CD14-positive monocyte (primary cell): Measurements from ENCODE around the gene DYNLRB2. TPM values are rescaled to one million over a fixed set of nuclear protein-coding genes. Genes with fewer than 3 reads are reported as not detected.

ENCODE experiments used
- DNase-seq, 3 donors: peaks; one replicate each; pipeline ENCODE4 v3.0.0-alpha.2; 2011 to 2022
- H2AFZ ChIP-seq: 2 replicates; pipeline ENCODE4 v1.6.0; 2012; ENCODE audit warnings: mild to moderate bottlenecking, low read depth, low read length, inconsistent platforms; ENCODE audit not compliant: insufficient read depth, poor library complexity, severe bottlenecking
- H3K27ac ChIP-seq, 2 donors: 1 replicate in 1 of 2; 2 replicates in 1 of 2; pipeline ENCODE4 v1.5.1; 2012 to 2013; ENCODE audit warnings: low read length in 2 of 2, control low read depth in 1 of 2, inconsistent platforms in 1 of 2, low read depth in 1 of 2, mild to moderate bottlenecking in 1 of 2
- H3K27me3 ChIP-seq, 2 donors: one replicate each; pipeline versions ENCODE4 v1.6.0 to v1.6.1; 2011 to 2013; ENCODE audit warnings: low read length in 2 of 2; ENCODE audit not compliant: control insufficient read depth in 2 of 2, insufficient read depth in 2 of 2
- H3K36me3 ChIP-seq, 2 donors: replicated peaks in 1 of 2; 1 replicate in 1 of 2; 2 replicates in 1 of 2; pipeline versions ENCODE4 v1.5.1 to v1.6.1; 2012 to 2013; ENCODE audit warnings: low read length in 2 of 2, control low read depth in 1 of 2, inconsistent platforms in 1 of 2, mild to moderate bottlenecking in 1 of 2; ENCODE audit not compliant: insufficient read depth in 2 of 2, control insufficient read depth in 1 of 2
- H3K4me1 ChIP-seq, 2 donors: 1 replicate in 1 of 2; 2 replicates in 1 of 2; pipeline versions ENCODE4 v1.5.1 to v1.6.1; 2012 to 2013; ENCODE audit warnings: low read length in 2 of 2, control low read depth in 1 of 2, inconsistent platforms in 1 of 2, mild to moderate bottlenecking in 1 of 2, moderate library complexity in 1 of 2; ENCODE audit not compliant: insufficient read depth in 2 of 2, control insufficient read depth in 1 of 2
- H3K4me2 ChIP-seq: replicated peaks from 2 replicates; pipeline ENCODE3; 2012; ENCODE audit warnings: low read length, moderate library complexity, mild to moderate bottlenecking; ENCODE audit not compliant: poor library complexity, severe bottlenecking; ENCODE audit errors: extremely low read depth
- H3K4me3 ChIP-seq, 3 experiments: fragments of 200-600 bp in 1 of 3; sonication (generic) in 1 of 3; replicated peaks in 1 of 3; 1 replicate in 2 of 3; 2 replicates in 1 of 3; pipeline ENCODE4 v1.5.1; 2011 to 2013; ENCODE audit warnings: low read length in 3 of 3, mild to moderate bottlenecking in 3 of 3, control low read depth in 2 of 3, low read depth in 2 of 3, inconsistent platforms in 1 of 3, moderate library complexity in 1 of 3
- H3K79me2 ChIP-seq: 2 replicates; pipeline ENCODE4 v1.6.0; 2012; ENCODE audit warnings: mild to moderate bottlenecking, control low read depth, inconsistent platforms, low read length, moderate library complexity; ENCODE audit not compliant: insufficient read depth
- H3K9ac ChIP-seq: 2 replicates; pipeline ENCODE4 v1.6.0; 2017; ENCODE audit warnings: low read length, mild to moderate bottlenecking; ENCODE audit not compliant: insufficient read depth, poor library complexity, severe bottlenecking
- H3K9me3 ChIP-seq, 2 donors: replicated peaks in 1 of 2; 1 replicate in 1 of 2; 2 replicates in 1 of 2; pipeline versions ENCODE4 v1.5.1 to v1.6.1; 2012 to 2013; ENCODE audit warnings: low read length in 2 of 2, control low read depth in 1 of 2; ENCODE audit not compliant: control insufficient read depth in 1 of 2, insufficient read depth in 1 of 2
- H4K20me1 ChIP-seq: 2 replicates; pipeline ENCODE4 v1.6.0; 2012; ENCODE audit warnings: mild to moderate bottlenecking, low read length, control low read depth, moderate library complexity; ENCODE audit not compliant: insufficient read depth
- H3K27ac Mint-ChIP-seq, 7 donors: one replicate each; pipeline ENCODE4 v1.8.0; 2020; ENCODE audit warnings: mild to moderate bottlenecking in 7 of 7, mixed read lengths in 7 of 7, moderate library complexity in 6 of 7, inconsistent platforms in 2 of 7
- H3K27me3 Mint-ChIP-seq, 3 donors: one replicate each; pipeline ENCODE4 v1.8.0; 2021 to 2022; ENCODE audit warnings: low read depth in 3 of 3, mild to moderate bottlenecking in 3 of 3, mixed read lengths in 3 of 3, moderate library complexity in 3 of 3, inconsistent platforms in 1 of 3
- H3K36me3 Mint-ChIP-seq, 2 donors: one replicate each; pipeline ENCODE4 v1.8.0; 2020; ENCODE audit warnings: mixed read lengths in 2 of 2, inconsistent platforms in 1 of 2, mild to moderate bottlenecking in 1 of 2
- H3K4me1 Mint-ChIP-seq: one replicate; pipeline ENCODE4 v1.8.0; 2020; ENCODE audit warnings: mild to moderate bottlenecking, mixed read lengths
- H3K4me3 Mint-ChIP-seq, 2 donors: one replicate each; pipeline ENCODE4 v1.8.0; 2020; ENCODE audit warnings: mild to moderate bottlenecking in 2 of 2, mixed read lengths in 2 of 2, moderate library complexity in 1 of 2
- H3K9me3 Mint-ChIP-seq, 7 donors: one replicate each; pipeline ENCODE4 v1.8.0; 2020 to 2022; ENCODE audit warnings: mixed read lengths in 7 of 7, mild to moderate bottlenecking in 6 of 7, moderate library complexity in 6 of 7, inconsistent platforms in 2 of 7
- WGBS: methylation state at CpG from one replicate; pipeline ENCODE4 v1.1.5; 2013; ENCODE audit warnings: missing lambda C conversion rate; ENCODE audit not compliant: insufficient coverage; 5-methylcytosine and 5-hydroxymethylcytosine counted together
- intact Hi-C, 2 donors: fragments of 100-400 bp; cut with micrococcal nuclease; formaldehyde crosslinking; loops; one replicate each; pipeline versions ENCODE4 v1.15.0 to v1.15.1; 2023
- polyA minus RNA-seq: library from RNA; depleted of rRNA, polyadenylated mRNA; stranded (reverse); fragments of >200 nt; gene quantifications from 2 replicates; pipeline ENCODE4 v1.2.3, GENCODE V29; 2012
- polyA plus RNA-seq, 3 donors: library from polyadenylated mRNA; depleted of rRNA in 1 of 3; unstranded in 2 of 3; stranded (reverse) in 1 of 3; fragments of 300-500 nt in 2 of 3; fragments of >200 nt in 1 of 3; fragmentation: Illumina TruSeq in 2 of 3; gene quantifications; 1 replicate in 2 of 3; 2 replicates in 1 of 3; pipeline ENCODE4 v1.2.3, GENCODE V29; 2012 to 2021
- total RNA-seq, 12 experiments: library from RNA in 1 of 12; stranded (reverse) in 1 of 12; fragments of 120-200 nt in 1 of 12; gene quantifications; one replicate each; pipeline ENCODE4 v1.2.4 and lab custom pipeline; 2013 to 2026; ENCODE audit warnings: mixed read lengths in 6 of 12, inconsistent platforms in 1 of 12
- TF ChIP-seq, protein P1 (sequence below): fragments of 200-600 bp; IDR thresholded peaks from one replicate; pipeline ENCODE4 v1.8.0; 2022; ENCODE audit warnings: antibody characterized with exemption, mild to moderate bottlenecking

The DYNLRB2 gene
- not detected for total RNA-seq (2013)
- polyA plus RNA-seq (not detected), polyA minus RNA-seq (not detected in 2 replicates), total RNA-seq (lab: John Stamatoyannopoulos, UW) (0 to 1.2 (median 0.06) reads per million in 11 experiments)

DNA sequence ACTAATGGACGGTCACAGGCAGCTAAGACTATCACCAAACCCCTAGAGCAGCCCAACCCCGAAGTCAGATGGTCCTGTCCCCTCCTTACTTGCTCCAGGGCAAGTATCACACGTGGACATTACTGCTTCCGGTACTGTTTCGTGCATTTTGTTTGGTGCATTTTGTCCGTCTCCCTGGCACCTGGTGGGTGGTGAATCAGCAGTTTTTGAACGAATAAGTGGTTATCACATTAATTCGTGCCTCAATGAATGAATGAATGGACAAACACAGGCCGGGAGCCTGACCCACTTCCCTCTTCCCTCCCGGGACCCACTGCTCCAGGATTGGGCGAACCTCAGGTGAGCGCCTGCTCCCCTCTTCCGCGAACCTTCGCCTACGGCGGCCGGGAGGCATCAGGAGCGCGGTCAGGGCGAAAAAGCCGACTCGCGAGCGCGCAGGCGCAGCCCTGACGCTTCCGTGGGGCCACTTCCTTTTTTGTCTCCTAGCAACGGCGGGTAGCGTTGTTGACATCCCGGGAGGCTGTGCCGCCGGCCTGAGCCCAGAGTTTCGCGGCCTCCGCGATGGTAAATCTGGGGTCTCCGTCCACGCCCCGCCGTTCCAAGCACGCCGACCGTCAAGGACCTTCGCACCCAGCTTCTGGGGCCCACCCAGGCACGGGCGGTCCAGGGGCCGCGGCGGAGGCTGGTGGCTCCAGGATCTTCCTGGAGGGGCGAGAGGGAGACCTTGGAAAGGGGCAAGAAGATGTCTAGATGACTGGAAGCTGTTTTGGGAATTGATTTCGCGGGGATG is at the start of gene DYNLRB2:
DYNLRB2 (plus strand) TSS at position 478 of the 790 bp plus-strand sequence; CDS start at position 562, 84 bp downstream.
- H3K27ac Mint-ChIP-seq, result peak within 1 kb of the TSS; percentile 90 to 97 (median 92)
- peak within 1 kb of the TSS; percentile 86 to 93 for H3K4me3 Mint-ChIP-seq
- intact Hi-C loops, result loop anchor here in 1 of 2 donors (2.0 to 10.0 kb wide), 3 partner anchors 134 to 464 kb away; partner anchors contain the start of genes CENPN and CMC2
- no peaks in the 10 kb centered on the region for H3K79me2 ChIP-seq
- H3K4me1 ChIP-seq, result peaks cover 11 to 12% of the 10 kb centered on the region in 2 donors
- no peaks in the 10 kb centered on the region for H3K36me3 Mint-ChIP-seq
- H3K4me3 ChIP-seq, result peak within 1 kb of the TSS; percentile 73 to 90 (median 85)
- H3K27me3 Mint-ChIP-seq, result peaks cover 4 to 11% (median 10%) of the 10 kb centered on the region in 3 donors
- no peaks in the 10 kb centered on the region for H3K36me3 ChIP-seq
- WGBS, result 1% methylated on average over 53 of the region's 55 CpGs
- no peaks in the 10 kb centered on the region for H4K20me1 ChIP-seq
- H2AFZ ChIP-seq, result peak within 1 kb of the TSS; percentile 85
- peak within 1 kb of the TSS; percentile 57 for H3K9ac ChIP-seq
- H3K4me2 ChIP-seq, result peak within 1 kb of the TSS; percentile 74
- peaks cover 0 to 4% of the 10 kb centered on the region in 2 donors for H3K27me3 ChIP-seq
- TF ChIP-seq, protein P1, sequence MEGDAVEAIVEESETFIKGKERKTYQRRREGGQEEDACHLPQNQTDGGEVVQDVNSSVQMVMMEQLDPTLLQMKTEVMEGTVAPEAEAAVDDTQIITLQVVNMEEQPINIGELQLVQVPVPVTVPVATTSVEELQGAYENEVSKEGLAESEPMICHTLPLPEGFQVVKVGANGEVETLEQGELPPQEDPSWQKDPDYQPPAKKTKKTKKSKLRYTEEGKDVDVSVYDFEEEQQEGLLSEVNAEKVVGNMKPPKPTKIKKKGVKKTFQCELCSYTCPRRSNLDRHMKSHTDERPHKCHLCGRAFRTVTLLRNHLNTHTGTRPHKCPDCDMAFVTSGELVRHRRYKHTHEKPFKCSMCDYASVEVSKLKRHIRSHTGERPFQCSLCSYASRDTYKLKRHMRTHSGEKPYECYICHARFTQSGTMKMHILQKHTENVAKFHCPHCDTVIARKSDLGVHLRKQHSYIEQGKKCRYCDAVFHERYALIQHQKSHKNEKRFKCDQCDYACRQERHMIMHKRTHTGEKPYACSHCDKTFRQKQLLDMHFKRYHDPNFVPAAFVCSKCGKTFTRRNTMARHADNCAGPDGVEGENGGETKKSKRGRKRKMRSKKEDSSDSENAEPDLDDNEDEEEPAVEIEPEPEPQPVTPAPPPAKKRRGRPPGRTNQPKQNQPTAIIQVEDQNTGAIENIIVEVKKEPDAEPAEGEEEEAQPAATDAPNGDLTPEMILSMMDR, result no peak
- DNase-seq, result peak; percentile 91 to 93 (median 91)
- peaks cover 0 to 4% (median 0%) of the 10 kb centered on the region in 7 donors for H3K9me3 Mint-ChIP-seq
- H3K9me3 ChIP-seq, result no peaks in the 10 kb centered on the region
- H3K4me1 Mint-ChIP-seq, result peaks cover 15% of the 10 kb centered on the region
- peak within 1 kb of the TSS; percentile 34 to 84 for H3K27ac ChIP-seq

DNA sequence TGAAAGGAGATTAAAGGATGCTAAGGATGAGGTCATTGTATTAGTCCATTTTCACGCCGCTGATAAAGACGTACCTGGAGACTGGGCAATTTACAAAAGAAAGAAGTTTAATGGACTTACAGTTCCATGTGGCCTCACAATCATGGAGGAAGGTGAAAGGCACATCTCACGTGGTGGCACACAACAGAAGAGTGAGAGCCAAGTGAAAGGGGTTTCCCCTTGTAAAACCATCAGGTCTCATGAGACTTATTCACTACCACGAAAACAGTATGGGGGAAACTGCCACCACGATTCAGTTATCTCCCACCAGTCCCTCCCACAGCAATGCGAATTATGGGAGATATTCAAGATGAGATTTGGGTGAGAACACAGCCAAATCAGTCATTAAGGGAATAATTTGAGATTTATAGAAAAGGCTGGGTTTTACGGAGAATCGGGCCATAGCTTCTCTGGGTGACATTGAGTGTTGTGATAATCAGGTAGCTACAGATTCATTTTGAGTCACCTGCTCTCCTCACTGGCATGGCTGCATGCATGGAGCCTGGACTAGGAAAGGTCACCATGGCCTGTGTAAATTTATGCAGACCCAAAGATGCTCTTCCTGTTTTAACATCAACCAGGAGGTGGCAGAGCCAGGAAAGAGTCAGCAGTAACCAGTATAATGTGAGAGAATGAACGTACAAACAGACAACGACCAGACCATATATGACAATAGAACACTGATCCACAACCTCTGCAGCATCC is 40.5 kb upstream of the DYNLRB2 start:
- DNase-seq, result no peak
- Mint-ChIP-seq H3K9me3 (peaks cover 0 to 3% (median 0%) of the 10 kb centered on the region in 7 donors), H3K4me3 (no peak overlapping the region), H3K27me3 (peaks cover 0 to 3% (median 1%) of the 10 kb centered on the region in 3 donors), H3K27ac (no peak overlapping the region), H3K4me1 (no peaks in the 10 kb centered on the region), H3K36me3 (no peaks in the 10 kb centered on the region)
- H3K9me3 ChIP-seq, result no peaks in the 10 kb centered on the region
- no peaks in the 10 kb centered on the region for H4K20me1 ChIP-seq
- H3K4me3 ChIP-seq, result no peak overlapping the region
- 67% methylated on average over 3 of the region's 11 CpGs for WGBS
- H3K27ac ChIP-seq, result no peak overlapping the region
- no peak overlapping the region for H2AFZ ChIP-seq
- intact Hi-C loops, result no loop called here
- no peaks in the 10 kb centered on the region for H3K27me3 ChIP-seq
- H3K79me2 ChIP-seq, result no peaks in the 10 kb centered on the region
- H3K4me2 ChIP-seq, result no peak overlapping the region
- H3K4me1 ChIP-seq, result no peaks in the 10 kb centered on the region
- TF ChIP-seq, protein P1, result no peak
- no peak overlapping the region for H3K9ac ChIP-seq
- no peaks in the 10 kb centered on the region for H3K36me3 ChIP-seq
